T-helper 22 cell (primary cell): ENCODE data around the gene INO80C.
"Not testable (repeated sequence)": the region's sequence is repeated elsewhere in the genome, so short reads cannot be mapped to it uniquely, and the experiment has no call there.

ENCODE experiments used
- DNase-seq: peaks from one replicate; pipeline ENCODE4 v3.0.0-alpha.2; 2020; ENCODE audit warnings: low read depth

INO80C gene

GRCh38 chr18:35458677-35459441 is 38.9 kb downstream of the INO80C start:
- no peak for DNase-seq

DNA sequence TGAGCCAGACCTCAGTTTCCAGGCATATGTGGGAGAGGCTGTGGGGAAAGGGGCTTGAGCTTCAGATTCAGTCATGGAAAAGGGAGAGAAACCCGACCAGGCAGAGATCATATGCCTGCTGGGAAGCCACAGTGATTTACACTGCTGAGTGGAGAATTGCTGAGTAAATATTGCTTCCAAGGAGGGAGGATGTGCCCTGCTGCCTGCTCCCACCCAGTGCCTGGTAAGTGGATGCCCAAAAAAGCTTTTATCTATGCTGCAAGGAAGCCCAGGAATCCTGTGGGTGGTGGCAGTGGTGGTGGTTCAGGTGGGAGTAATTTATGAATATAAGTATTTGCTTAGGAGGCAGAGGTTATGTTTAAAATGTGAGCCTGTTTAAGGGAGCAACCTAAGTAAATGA is 39.5 kb downstream of the INO80C start:
- DNase-seq: no peak

GRCh38 chr18:35457140-35457704 is 40.5 kb downstream of the INO80C start:
- no peak for DNase-seq

DNA sequence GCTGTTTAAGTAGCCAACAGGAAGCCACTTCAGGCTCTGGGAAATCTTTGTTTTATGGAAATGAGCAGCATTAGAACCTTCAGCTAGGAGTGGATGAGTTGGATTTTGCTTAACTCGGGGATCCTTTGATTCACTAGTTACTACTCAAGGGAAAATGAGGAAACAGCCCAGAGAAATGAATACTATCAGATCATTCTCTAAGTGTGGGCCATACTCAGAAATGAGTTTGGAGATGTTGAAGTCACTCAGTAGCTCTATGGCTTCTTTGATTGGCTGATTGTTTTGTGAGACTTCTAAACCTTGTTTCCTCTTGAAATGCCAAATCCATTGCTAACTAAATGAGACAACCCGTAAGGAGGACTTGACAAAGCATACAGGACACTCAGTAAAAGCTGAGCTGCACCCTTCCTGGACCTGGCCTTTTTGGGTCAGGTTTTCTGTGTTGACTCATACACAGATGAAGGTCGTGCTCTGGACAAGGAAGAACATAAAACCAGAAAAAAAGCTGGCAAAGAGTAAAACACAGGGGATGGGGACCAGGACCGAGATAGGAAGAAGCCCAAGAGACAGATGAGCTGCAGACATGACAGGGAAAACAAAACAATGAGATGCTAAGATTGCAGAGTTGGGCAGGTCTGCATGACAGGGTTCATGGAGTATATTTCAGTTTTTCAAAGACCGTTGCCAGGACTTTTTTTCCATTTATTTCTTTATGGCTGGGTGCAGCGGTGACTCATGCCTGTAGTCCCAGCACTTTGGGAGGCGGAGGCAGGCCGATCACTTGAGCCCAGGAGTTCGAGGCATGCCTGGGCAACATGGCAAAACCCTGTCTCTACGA is 41.6 kb downstream of the INO80C start:
- DNase-seq: no peak

- DNase-seq: no peak
These were observed 43.0 kb downstream of the INO80C start for GRCh38 chr18:35454803-35455202.

DNA sequence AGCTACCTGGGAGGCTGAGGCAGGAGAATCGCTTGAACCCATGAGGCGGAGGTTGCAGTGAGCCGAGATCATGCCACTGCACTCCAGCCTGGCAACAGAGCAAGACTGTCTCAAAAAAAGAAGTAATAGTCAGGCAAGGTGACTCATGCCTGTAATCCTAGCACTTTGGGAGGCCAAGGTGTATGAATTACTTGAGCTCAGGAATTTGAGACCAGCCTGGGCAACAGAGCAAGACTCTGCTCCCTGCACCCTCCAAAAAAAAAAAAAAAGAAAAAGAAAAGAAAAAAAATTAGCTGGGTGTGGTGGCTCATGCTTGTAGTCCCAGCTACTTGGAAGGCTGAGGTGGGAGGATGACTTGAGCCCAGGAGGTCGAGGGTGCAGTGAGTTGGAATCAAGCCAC is 44.7 kb downstream of the INO80C start:
- DNase-seq: not testable (repeated sequence)

DNA sequence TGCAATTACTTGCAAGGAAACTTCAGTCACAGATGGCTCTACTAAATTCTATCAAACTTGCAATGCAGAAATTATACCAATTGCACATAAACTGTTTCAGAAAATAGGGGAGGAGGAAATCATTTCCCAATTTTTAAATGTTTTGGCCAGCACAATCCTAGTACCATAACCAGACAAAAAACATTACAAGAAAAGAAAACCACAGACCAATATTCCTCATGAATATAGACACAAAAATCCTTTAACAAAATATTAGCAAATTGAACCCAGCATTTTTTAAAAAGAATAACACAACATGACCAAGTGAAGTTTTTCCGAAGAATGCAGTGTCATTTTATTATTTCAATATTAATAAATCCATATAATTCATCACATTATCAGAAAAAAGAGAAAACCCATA is 45.8 kb downstream of the INO80C start:
- no peak for DNase-seq

GRCh38 chr18:35451032-35451431 is 46.7 kb downstream of the INO80C start:
- no peak for DNase-seq

DNA sequence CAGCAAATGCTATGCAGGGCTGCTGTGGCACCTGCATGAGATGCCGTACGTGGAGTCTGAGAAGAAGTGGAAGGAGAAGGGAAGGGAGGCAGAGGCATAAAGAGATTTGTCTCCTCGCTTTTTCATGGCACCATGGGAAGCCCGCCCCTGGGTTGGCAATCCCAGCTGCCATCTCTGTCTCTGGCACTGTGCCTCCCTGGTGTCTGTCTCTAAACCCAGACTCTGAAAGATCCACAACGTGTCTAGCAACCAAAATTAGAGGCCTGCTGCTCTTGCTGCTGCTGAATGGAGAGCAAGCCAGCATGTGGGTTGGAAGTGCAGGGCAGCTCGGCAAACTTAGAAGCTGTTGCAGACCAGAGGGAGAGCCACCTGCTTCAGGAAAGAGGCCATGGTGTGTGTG is 53.1 kb downstream of the INO80C start:
- DNase-seq: no peak

DNA sequence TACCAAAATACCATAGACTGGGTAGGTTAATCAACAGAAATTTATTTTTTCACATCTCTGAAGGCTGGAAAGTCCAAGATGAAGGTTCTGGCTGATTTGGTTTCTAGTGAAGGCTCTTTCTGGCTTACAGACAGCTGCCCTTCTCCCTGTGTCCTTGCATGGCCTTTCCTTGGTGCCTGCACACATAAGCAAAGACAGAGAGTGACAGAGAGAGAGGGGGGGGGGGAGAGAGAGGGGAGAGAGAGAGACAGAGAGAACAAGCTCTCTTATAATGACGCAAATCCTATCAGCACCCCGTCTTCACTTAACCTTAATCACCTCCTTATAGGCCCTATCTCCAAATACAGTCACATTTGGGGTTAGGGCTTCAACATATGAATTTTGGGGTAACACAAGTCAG is 53.9 kb downstream of the INO80C start:
- no peak for DNase-seq

DNA sequence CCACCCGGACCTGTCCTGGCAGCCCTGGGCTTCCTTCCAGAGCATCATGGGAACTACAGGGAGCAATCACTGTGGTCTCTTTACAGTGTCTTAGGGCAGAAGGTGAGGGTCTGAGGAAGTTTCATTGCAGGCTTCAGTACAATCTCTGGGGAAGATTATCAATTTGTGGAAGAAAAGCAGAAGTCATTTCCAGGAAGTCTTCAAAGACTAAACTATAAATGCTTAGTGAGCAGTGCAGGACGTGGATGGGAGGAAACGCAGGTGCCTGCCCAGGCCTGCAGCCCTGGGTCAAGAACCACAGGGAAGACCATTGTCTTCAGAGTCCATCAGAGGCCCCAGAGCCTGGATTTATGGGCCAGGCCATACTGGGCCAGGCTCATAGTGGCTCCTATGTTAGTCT is 54.3 kb downstream of the INO80C start:
- DNase-seq: no peak

DNA sequence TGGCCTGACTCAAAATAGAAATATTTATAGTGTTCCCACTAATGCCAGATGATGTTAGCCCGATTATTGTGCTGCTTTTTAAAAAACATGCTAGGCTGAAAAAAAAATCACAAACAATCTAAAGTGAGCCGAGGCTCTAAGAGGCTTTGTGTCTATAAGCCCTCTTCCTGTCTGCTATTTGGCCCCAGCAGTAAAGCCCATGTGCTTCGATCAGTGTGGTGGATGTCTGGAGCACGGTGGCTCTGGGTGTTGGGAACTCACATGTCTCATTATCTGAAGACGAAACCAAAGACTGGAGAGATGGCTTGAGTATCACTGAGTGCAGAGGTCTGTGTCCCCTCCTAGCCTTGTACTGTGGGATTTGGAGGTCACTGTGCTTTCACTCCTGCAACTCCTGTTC is 55.1 kb downstream of the INO80C start:
- DNase-seq: no peak

- DNase-seq: no peak
These were observed 55.7 kb downstream of the INO80C start for GRCh38 chr18:35441857-35442595.

- no peak for DNase-seq
These were observed 59.1 kb downstream of the INO80C start for GRCh38 chr18:35438480-35439234.

DNA sequence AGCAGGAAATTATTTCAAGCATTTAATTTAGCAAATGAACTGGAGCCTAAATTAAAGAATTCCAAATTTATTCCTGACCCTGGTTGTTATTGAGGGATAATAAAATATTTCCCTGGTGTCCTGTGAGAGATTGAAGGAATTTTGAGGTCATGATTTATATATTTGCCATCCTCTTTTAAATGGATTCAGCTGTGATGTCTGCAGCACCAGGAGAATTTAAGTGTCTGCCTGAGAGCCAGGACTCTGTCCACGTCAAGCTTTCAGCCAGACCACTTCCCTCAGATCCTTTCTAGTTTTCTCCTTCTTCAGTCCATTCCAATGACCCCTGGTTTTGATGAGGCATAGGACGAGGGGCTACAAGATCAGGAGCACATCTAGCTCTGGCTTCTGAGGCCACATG is 59.9 kb downstream of the INO80C start:
- DNase-seq: no peak

DNA sequence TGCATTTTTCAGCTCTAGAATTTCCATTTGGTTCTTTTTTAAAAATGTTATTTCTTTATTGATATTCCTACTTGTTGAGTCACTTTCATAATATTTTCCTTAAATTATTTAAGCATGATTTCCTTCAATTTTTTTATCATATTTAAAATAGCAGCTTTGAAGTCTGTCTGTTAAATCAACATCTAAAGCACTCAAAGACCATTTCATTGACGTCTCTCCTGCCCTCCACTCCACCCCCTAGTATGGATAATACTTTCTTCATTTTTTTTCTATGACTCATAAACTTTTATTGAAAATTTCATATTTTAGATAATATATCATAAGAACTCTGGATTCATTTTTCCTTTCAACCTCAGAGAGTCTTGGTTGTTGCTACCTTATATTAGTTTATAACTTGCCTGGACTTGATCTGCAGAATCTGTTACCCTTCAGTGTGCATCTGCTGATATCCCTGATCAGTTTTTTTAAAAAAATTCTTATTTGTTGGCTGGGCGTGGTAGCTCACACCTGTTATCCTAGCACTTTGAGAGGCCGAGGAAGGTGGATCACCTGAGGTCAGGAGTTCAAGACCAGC is 61.6 kb downstream of the INO80C start:
- no peak for DNase-seq

DNA sequence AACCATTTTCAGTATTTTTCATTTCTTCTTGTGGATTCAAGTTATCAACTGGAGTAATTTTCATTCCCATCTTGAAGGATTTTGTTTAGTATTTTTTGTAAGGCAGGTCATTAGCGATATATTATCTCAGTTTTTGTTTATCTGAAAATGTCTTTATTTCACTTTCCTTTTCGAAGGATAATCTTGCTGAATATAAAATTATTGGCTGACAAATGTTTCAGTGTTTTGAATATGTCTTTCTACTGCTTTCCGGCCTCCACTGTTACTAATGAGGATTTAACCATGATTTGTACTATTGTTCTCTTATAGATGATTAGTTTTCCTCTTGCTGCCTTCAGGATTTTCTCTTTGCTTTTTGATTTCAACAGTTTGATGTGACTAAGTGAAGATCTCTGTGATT is 62.4 kb downstream of the INO80C start:
- no peak for DNase-seq

DNA sequence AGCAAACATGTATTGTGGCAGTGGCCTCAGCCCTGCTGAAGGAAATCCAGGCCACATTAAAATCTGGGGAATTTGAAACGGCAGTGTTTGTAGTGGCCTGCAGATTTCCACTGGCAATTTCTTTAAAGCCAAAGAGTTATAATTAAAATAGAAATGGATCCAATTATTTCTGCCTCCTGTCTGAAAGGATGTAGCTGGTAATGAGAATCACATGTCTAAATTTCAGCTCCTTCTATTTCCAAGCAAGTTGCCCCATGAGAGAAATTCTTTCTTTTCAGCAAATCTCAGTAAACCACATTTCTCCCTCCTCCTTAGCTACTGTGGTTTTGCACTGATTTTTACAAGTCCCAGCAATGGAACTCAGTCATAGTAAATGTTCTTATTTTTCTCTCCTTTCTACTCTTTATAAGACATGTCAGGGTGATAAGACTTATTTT is 65.2 kb downstream of the INO80C start:
- no peak for DNase-seq

DNA sequence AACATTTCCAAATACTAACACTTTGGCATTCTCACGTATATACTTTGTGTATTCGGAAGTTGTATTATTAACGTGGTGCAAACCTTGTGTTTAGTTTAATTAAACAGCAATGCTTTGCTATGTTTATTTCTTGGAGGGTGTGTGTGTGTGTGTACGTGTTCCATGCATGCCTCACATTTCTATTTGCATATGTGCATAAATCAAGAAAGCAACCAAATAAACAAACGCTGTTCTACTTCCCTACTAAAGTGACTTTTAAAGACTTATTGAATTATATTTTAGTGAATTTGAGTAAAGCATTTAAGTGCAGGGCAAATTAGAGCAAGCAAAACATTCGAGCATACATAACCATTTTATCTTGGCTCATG is 66.4 kb downstream of the INO80C start:
- DNase-seq: no peak

GRCh38 chr18:35430721-35431373 is 66.9 kb downstream of the INO80C start:
- no peak for DNase-seq

- DNase-seq: no peak
These were observed 71.0 kb downstream of the INO80C start for GRCh38 chr18:35426786-35427185.
